ENCODE data around the gene ZNF135. TPM values are rescaled to one million over a fixed set of nuclear protein-coding genes. Genes with fewer than 3 reads are reported as not detected.

Gene ZNF135
- total and polyA plus RNA-seq, 2 of the 4 experiments (the other 2 are of a cell fraction): 2.4 to 2.7 TPM

- no peak overlapping the region for H3K4me3 ChIP-seq (ENCODE audit: insufficient read depth, low read depth, low read length)
- no peak overlapping the region for H3K23ac ChIP-seq (ENCODE audit: low read depth, low read length)
- dilution Hi-C loops (cut with HindIII; ENCODE audit: low sequenced_read_pairs, unreplicated experiment) (no loop called here), intact Hi-C loops (cut with micrococcal nuclease) (no loop called here), in situ Hi-C loops (cut with MboI; ENCODE audit: low sequenced_read_pairs) (no loop called here)
- no peaks in the 10 kb centered on the region for H4K20me1 ChIP-seq (ENCODE audit: insufficient read depth, low read length)
- 86% methylated on average over 1 of the region's 3 CpGs; no CpG with 5 or more reads in 1 of the 2 experiments for WGBS, 2 experiments (ENCODE audit: extremely low coverage in 2 of 2, insufficient read length in 1 of 2)
- no peaks in the 10 kb centered on the region for H3K9me1 ChIP-seq (ENCODE audit: insufficient read depth, low read length)
- no TSS peak for BruUV-seq (replicated peaks)
- H2BK120ac ChIP-seq (ENCODE audit: low read depth, low read length): no peak overlapping the region
- H3K4ac ChIP-seq (ENCODE audit: low read depth, low read length): no peak overlapping the region
- no peak overlapping the region for H4K5ac ChIP-seq (ENCODE audit: low read depth, low read length)
- H3K9ac ChIP-seq (ENCODE audit: low read depth, low read length): no peak overlapping the region
- no peak overlapping the region for H3K4me2 ChIP-seq (ENCODE audit: low read depth, low read length)
- no peak overlapping the region for H2BK15ac ChIP-seq (ENCODE audit: low read depth, low read length)
- no peaks in the 10 kb centered on the region for H3K27me3 ChIP-seq (ENCODE audit: control insufficient read depth, insufficient read depth, low read length)
- ChIA-PET POLR2A (ENCODE audit: unreplicated experiment) (no interaction called here), CTCF (no interaction called here)
- no peak overlapping the region for H2BK20ac ChIP-seq (ENCODE audit: low read depth, low read length)
- H2BK5ac ChIP-seq (ENCODE audit: low read depth, low read length, poor library complexity, severe bottlenecking): no peak overlapping the region
- no peak overlapping the region for H2AFZ ChIP-seq (replicated peaks; ENCODE audit: low read length, poor library complexity)
- no peak overlapping the region for H3K14ac ChIP-seq (replicated peaks; ENCODE audit: low read depth, low read length)
- no peak overlapping the region for H3K27ac ChIP-seq (ENCODE audit: insufficient read depth, low read length)
- H3K79me1 ChIP-seq (ENCODE audit: low read depth in 1 of 2, low read length in 2 of 2): no peaks in the 10 kb centered on the region
- no peak overlapping the region for H4K8ac ChIP-seq (ENCODE audit: low read depth in 2 of 2, low read length in 2 of 2)
- no peak overlapping the region for H2AK5ac ChIP-seq (ENCODE audit: low read depth, low read length)
- 0 out of 2 replicates have a peak, but pooled peaks cover 2% of the 10 kb centered on the region for H3K4me1 ChIP-seq (ENCODE audit: control insufficient read depth, insufficient read depth, low read length)
- H3K18ac ChIP-seq (ENCODE audit: low read depth, low read length): no peak overlapping the region
- no peak for TF ChIP-seq BHLHE40 (IDR thresholded peaks at IDR 0.05; ENCODE audit: low read depth, low read length)
- TF ChIP-seq, protein P1, sequence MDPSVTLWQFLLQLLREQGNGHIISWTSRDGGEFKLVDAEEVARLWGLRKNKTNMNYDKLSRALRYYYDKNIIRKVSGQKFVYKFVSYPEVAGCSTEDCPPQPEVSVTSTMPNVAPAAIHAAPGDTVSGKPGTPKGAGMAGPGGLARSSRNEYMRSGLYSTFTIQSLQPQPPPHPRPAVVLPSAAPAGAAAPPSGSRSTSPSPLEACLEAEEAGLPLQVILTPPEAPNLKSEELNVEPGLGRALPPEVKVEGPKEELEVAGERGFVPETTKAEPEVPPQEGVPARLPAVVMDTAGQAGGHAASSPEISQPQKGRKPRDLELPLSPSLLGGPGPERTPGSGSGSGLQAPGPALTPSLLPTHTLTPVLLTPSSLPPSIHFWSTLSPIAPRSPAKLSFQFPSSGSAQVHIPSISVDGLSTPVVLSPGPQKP (IDR thresholded peaks at IDR 0.05; ENCODE audit: borderline replicate concordance, low read depth, low read length): no peak
- no peak for TF ChIP-seq NFE2L2 (IDR thresholded peaks at IDR 0.05; ENCODE audit: low read depth, low read length)
- no peak for TF ChIP-seq CHD1 (IDR thresholded peaks at IDR 0.05; ENCODE audit: low read depth, low read length)
- no peak for TF ChIP-seq SMC3 (IDR thresholded peaks at IDR 0.05; ENCODE audit: low read depth, low read length)
- TF ChIP-seq FOS (IDR thresholded peaks at IDR 0.05; ENCODE audit: low read depth, low read length): no peak
- TF ChIP-seq, protein P2, sequence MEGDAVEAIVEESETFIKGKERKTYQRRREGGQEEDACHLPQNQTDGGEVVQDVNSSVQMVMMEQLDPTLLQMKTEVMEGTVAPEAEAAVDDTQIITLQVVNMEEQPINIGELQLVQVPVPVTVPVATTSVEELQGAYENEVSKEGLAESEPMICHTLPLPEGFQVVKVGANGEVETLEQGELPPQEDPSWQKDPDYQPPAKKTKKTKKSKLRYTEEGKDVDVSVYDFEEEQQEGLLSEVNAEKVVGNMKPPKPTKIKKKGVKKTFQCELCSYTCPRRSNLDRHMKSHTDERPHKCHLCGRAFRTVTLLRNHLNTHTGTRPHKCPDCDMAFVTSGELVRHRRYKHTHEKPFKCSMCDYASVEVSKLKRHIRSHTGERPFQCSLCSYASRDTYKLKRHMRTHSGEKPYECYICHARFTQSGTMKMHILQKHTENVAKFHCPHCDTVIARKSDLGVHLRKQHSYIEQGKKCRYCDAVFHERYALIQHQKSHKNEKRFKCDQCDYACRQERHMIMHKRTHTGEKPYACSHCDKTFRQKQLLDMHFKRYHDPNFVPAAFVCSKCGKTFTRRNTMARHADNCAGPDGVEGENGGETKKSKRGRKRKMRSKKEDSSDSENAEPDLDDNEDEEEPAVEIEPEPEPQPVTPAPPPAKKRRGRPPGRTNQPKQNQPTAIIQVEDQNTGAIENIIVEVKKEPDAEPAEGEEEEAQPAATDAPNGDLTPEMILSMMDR (conservative IDR thresholded peaks at IDR 0.05; ENCODE audit: low read depth, low read length): no peak
- no peak for TF ChIP-seq MXI1 (IDR thresholded peaks at IDR 0.05; ENCODE audit: borderline replicate concordance, low read depth, low read length)
- ATAC-seq (ENCODE audit: low read depth): no peak
- no peak for DNase-seq
- no peak overlapping the region for H3K56ac ChIP-seq (ENCODE audit: extremely low read depth, insufficient read depth, low read length)
- H3K36me3 ChIP-seq (ENCODE audit: control insufficient read depth, insufficient read depth, low read length): peaks cover 2% of the 10 kb centered on the region; the same call in 1 of the 2 replicates
- H4K91ac ChIP-seq (ENCODE audit: insufficient read depth, low read depth, low read length): no peak overlapping the region
- H2AK9ac ChIP-seq (replicated peaks; ENCODE audit: low read depth, low read length, poor library complexity): no peak overlapping the region
- peaks cover 71% of the 10 kb centered on the region for H3K9me3 ChIP-seq (ENCODE audit: control insufficient read depth, insufficient read depth, low read length)
Measured at GRCh38 chr19:58063712-58064111, 4.6 kb downstream of the ZNF135 start.
